IMR-90 (cell line): ENCODE measurements around the gene OSBPL2. TPM values are rescaled to one million over a fixed set of nuclear protein-coding genes. Genes with fewer than 3 reads are reported as not detected.

ENCODE experiments used
- ATAC-seq: fragments of 200-7000 bp; cut with Tn5 transposase; 2 replicates; pipeline ENCODE4 v1.9.1; 2020; ENCODE audit warnings: low read depth, mild to moderate bottlenecking, moderate library complexity
- BruUV-seq: library from RNA; stranded (reverse); fragments of 400-500 nt; replicated peaks from 2 replicates; lab custom pipeline; 2021; lab: Mats Ljungman, UMichigan
- CTCF ChIA-PET: fragments of 300-600 bp; formaldehyde crosslinking; extraction: SDS; loops from one replicate; lab custom pipeline; 2021; ENCODE audit warnings: antibody characterized with exemption; lab: Yijun Ruan, JAX
- POLR2A ChIA-PET: fragments of 300-600 bp; sonication (Branson Sonifier 250); formaldehyde crosslinking; loops from one replicate; lab custom pipeline; 2022; ENCODE audit warnings: antibody characterized with exemption; ENCODE audit not compliant: unreplicated experiment; lab: Charles Lee
- DNase-seq: peaks from one replicate; pipeline ENCODE4 v3.0.0; 2013
- H2AFZ ChIP-seq: replicated peaks from 2 replicates; pipeline ENCODE3; 2013; ENCODE audit warnings: low read length, mild to moderate bottlenecking; ENCODE audit not compliant: poor library complexity
- H2AK5ac ChIP-seq: 2 replicates; pipeline ENCODE4 v1.6.1; 2013; ENCODE audit warnings: low read depth, low read length, inconsistent platforms
- H2AK9ac ChIP-seq: replicated peaks from 2 replicates; pipeline ENCODE3; 2013; ENCODE audit warnings: mild to moderate bottlenecking, low read depth, low read length, moderate library complexity; ENCODE audit not compliant: poor library complexity
- H2BK120ac ChIP-seq: 2 replicates; pipeline ENCODE4 v1.6.1; 2013; ENCODE audit warnings: low read depth, low read length, inconsistent platforms
- H2BK15ac ChIP-seq: 3 replicates; pipeline ENCODE4 v1.6.1; 2013; ENCODE audit warnings: low read depth, low read length, inconsistent platforms
- H2BK20ac ChIP-seq: 2 replicates; pipeline ENCODE4 v1.6.1; 2013; ENCODE audit warnings: low read depth, mild to moderate bottlenecking, inconsistent platforms, low read length, moderate library complexity
- H2BK5ac ChIP-seq: 2 replicates; pipeline ENCODE4 v1.6.1; 2013; ENCODE audit warnings: mild to moderate bottlenecking, low read depth, low read length, inconsistent platforms; ENCODE audit not compliant: poor library complexity, severe bottlenecking
- H3K14ac ChIP-seq: replicated peaks from 2 replicates; pipeline ENCODE4 v1.6.1; 2013; ENCODE audit warnings: low read depth, low read length, inconsistent platforms
- H3K18ac ChIP-seq: 2 replicates; pipeline ENCODE4 v1.6.1; 2013; ENCODE audit warnings: low read depth, low read length, control low read depth
- H3K23ac ChIP-seq: 2 replicates; pipeline ENCODE4 v1.6.1; 2013; ENCODE audit warnings: low read depth, low read length, inconsistent platforms
- H3K27ac ChIP-seq: 2 replicates; pipeline ENCODE4 v1.5.1; 2013; ENCODE audit warnings: mild to moderate bottlenecking, control low read depth, low read length; ENCODE audit not compliant: insufficient read depth
- H3K27me3 ChIP-seq: 2 replicates; pipeline ENCODE4 v1.6.1; 2013; ENCODE audit warnings: low read length; ENCODE audit not compliant: control insufficient read depth, insufficient read depth
- H3K36me3 ChIP-seq: 2 replicates; pipeline ENCODE4 v1.6.1; 2013; ENCODE audit warnings: low read length, mixed read lengths; ENCODE audit not compliant: control insufficient read depth, insufficient read depth
- H3K4ac ChIP-seq: 2 replicates; pipeline ENCODE4 v1.6.1; 2013; ENCODE audit warnings: low read depth, low read length, inconsistent platforms
- H3K4me1 ChIP-seq: 2 replicates; pipeline ENCODE4 v1.6.1; 2013; ENCODE audit warnings: low read length, mixed read lengths; ENCODE audit not compliant: control insufficient read depth, insufficient read depth
- H3K4me2 ChIP-seq: 2 replicates; pipeline ENCODE4 v1.6.1; 2013; ENCODE audit warnings: low read depth, mild to moderate bottlenecking, control low read depth, low read length, moderate library complexity
- H3K4me3 ChIP-seq: 2 replicates; pipeline ENCODE4 v1.5.1; 2013; ENCODE audit warnings: low read depth, mild to moderate bottlenecking, control low read depth, low read length, moderate library complexity; ENCODE audit not compliant: insufficient read depth
- H3K56ac ChIP-seq: 2 replicates; pipeline ENCODE4 v1.6.1; 2013; ENCODE audit warnings: low read length, inconsistent platforms; ENCODE audit not compliant: insufficient read depth; ENCODE audit errors: extremely low read depth
- H3K79me1 ChIP-seq, 2 experiments: 2 replicates each; pipeline ENCODE4 v1.6.1; 2013; ENCODE audit warnings: low read length in 2 of 2, inconsistent platforms in 1 of 2, low read depth in 1 of 2
- H3K9ac ChIP-seq: 2 replicates; pipeline ENCODE4 v1.6.1; 2013; ENCODE audit warnings: low read depth, low read length, control low read depth
- H3K9me1 ChIP-seq: 2 replicates; pipeline ENCODE4 v1.6.1; 2013; ENCODE audit warnings: low read length, inconsistent platforms; ENCODE audit not compliant: insufficient read depth
- H3K9me3 ChIP-seq: 2 replicates; pipeline ENCODE4 v1.6.1; 2013; ENCODE audit warnings: low read length; ENCODE audit not compliant: control insufficient read depth, insufficient read depth
- H4K20me1 ChIP-seq: 2 replicates; pipeline ENCODE4 v1.6.1; 2013; ENCODE audit warnings: low read length, inconsistent platforms; ENCODE audit not compliant: insufficient read depth
- H4K5ac ChIP-seq: 2 replicates; pipeline ENCODE4 v1.6.1; 2013; ENCODE audit warnings: mild to moderate bottlenecking, low read depth, low read length, control low read depth
- H4K8ac ChIP-seq, 2 experiments: 2 replicates each; pipeline ENCODE4 v1.6.1; 2013; ENCODE audit warnings: low read depth in 2 of 2, low read length in 2 of 2, control low read depth in 1 of 2, inconsistent platforms in 1 of 2
- H4K91ac ChIP-seq: 2 replicates; pipeline ENCODE4 v1.6.1; 2013; ENCODE audit warnings: low read depth, low read length, inconsistent platforms; ENCODE audit not compliant: insufficient read depth
- BHLHE40 ChIP-seq: fragments of 150-350 bp; IDR thresholded peaks from 2 replicates; pipeline ENCODE4 v1.6.1; 2016; ENCODE audit warnings: mild to moderate bottlenecking, low read depth, low read length
- CEBPB ChIP-seq: IDR thresholded peaks from 2 replicates; pipeline ENCODE4 v1.6.1; 2012; ENCODE audit warnings: low read depth, low read length, improper control_type of control experiment
- FOS ChIP-seq: fragments of 150-350 bp; IDR thresholded peaks from 2 replicates; pipeline ENCODE4 v1.6.1; 2016; ENCODE audit warnings: low read depth, low read length
- MAFK ChIP-seq: IDR thresholded peaks from 2 replicates; pipeline ENCODE4 v1.6.1; 2012; ENCODE audit warnings: low read depth, low read length, improper control_type of control experiment
- MAZ ChIP-seq: IDR thresholded peaks from 2 replicates; pipeline ENCODE4 v1.6.1; 2012; ENCODE audit warnings: low read depth, mild to moderate bottlenecking, low read length, improper control_type of control experiment, moderate library complexity, borderline replicate concordance
- MXI1 ChIP-seq: IDR thresholded peaks from 2 replicates; pipeline ENCODE4 v1.6.1; 2012; ENCODE audit warnings: low read depth, mild to moderate bottlenecking, low read length, moderate library complexity, borderline replicate concordance
- POLR2A ChIP-seq: IDR thresholded peaks from 2 replicates; pipeline ENCODE4 v1.6.1; 2012; ENCODE audit warnings: mild to moderate bottlenecking, low read depth, low read length
- RAD21 ChIP-seq: IDR thresholded peaks from 2 replicates; pipeline ENCODE4 v1.6.1; 2012; ENCODE audit warnings: low read length, improper control_type of control experiment
- RCOR1 ChIP-seq: IDR thresholded peaks from 2 replicates; pipeline ENCODE4 v1.6.1; 2012; ENCODE audit warnings: mild to moderate bottlenecking, low read length, improper control_type of control experiment; ENCODE audit not compliant: insufficient replicate concordance
- RFX5 ChIP-seq: IDR thresholded peaks from 2 replicates; pipeline ENCODE4 v1.8.0; 2012; ENCODE audit warnings: low read depth, mild to moderate bottlenecking, low read length, moderate library complexity
- SMC3 ChIP-seq: fragments of 150-350 bp; IDR thresholded peaks from 2 replicates; pipeline ENCODE4 v1.6.1; 2016; ENCODE audit warnings: low read depth, mild to moderate bottlenecking, antibody characterized with exemption, low read length, moderate library complexity
- WGBS, 2 experiments: methylation state at CpG; one replicate each; pipeline versions ENCODE4 v1.1.5 to v1.1.7; 2013; ENCODE audit warnings: missing lambda C conversion rate in 2 of 2; ENCODE audit not compliant: insufficient read length in 1 of 2; ENCODE audit errors: extremely low coverage in 2 of 2; 5-methylcytosine and 5-hydroxymethylcytosine counted together
- dilution Hi-C: fragments of 300-500 bp; cut with HindIII; formaldehyde crosslinking; loops from one replicate; pipeline ENCODE4 v1.14.3; 2018; ENCODE audit warnings: low sequenced_read_pairs; ENCODE audit not compliant: unreplicated experiment
- in situ Hi-C: fragments of 300-500 bp; cut with MboI; formaldehyde crosslinking; loops from 3 replicates; pipeline ENCODE4 v1.14.3; 2019; ENCODE audit warnings: low sequenced_read_pairs, inconsistent platforms, mixed read lengths
- intact Hi-C: fragments of 100-400 bp; cut with micrococcal nuclease; formaldehyde crosslinking; loops from 2 replicates; pipeline ENCODE4 v1.10.0; 2022
- polyA plus RNA-seq, 3 experiments: library from polyadenylated mRNA; depleted of rRNA; stranded (reverse); fragments of >200 nt; gene quantifications; 2 replicates each; pipeline ENCODE4 v1.2.3, GENCODE V29; 2012; ENCODE audit warnings: low replicate concordance in 1 of 3
- total RNA-seq: library from RNA; depleted of rRNA; stranded (reverse); fragments of >200 nt; gene quantifications from 2 replicates; pipeline ENCODE4 v1.2.3, GENCODE V29; 2012
- TF ChIP-seq, protein P1 (sequence below): conservative IDR thresholded peaks from 2 replicates; pipeline ENCODE4 v1.5.1; 2012; ENCODE audit warnings: mild to moderate bottlenecking, low read depth, low read length, improper control_type of control experiment
- TF ChIP-seq, protein P2 (sequence below): fragments of 150-350 bp; IDR thresholded peaks from 2 replicates; pipeline ENCODE4 v1.6.1; 2016; ENCODE audit warnings: low read depth, mild to moderate bottlenecking, low read length, moderate library complexity, borderline replicate concordance

The OSBPL2 gene
- total and polyA plus RNA-seq, 2 of the 4 experiments (the other 2 are of a cell fraction): 19.3 to 27.6 TPM

DNA sequence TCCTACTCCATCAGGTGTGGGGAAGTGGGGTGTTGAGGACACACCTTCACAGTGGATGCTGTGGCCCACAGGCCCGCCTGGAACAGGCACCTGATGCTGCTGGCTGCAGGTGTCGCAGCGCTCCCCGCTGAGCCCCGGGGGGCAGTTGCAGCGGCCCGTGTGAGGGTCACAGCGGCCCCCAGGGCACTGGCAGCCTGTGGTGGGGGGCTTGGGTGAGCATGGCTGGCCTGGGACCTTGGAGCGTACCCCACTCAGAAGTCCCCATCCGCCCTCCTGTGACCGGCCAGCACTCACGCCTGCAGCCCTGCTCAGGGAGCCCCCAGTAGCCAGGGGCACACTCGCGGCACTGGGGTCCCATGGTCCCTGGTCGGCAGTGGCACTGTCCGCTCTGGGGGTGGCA is 83.7 kb downstream of the OSBPL2 start:
- ATAC-seq: no peak
- H2AFZ ChIP-seq: no peak overlapping the region
- no peak overlapping the region for H2BK5ac ChIP-seq
- no peaks in the 10 kb centered on the region for H3K79me1 ChIP-seq
- intact Hi-C loops: no loop called here
- DNase-seq: no peak
- no peaks in the 10 kb centered on the region for H3K9me3 ChIP-seq
- H2BK20ac ChIP-seq: no peak overlapping the region
- no peak overlapping the region for H4K91ac ChIP-seq
- no peaks in the 10 kb centered on the region for H3K4me1 ChIP-seq
- H2BK120ac ChIP-seq: no peak overlapping the region
- H2AK9ac ChIP-seq: no peak overlapping the region
- TF ChIP-seq FOS: no peak
- no peak for TF ChIP-seq MAZ
- no peak for TF ChIP-seq RAD21
- TF ChIP-seq, protein P1, sequence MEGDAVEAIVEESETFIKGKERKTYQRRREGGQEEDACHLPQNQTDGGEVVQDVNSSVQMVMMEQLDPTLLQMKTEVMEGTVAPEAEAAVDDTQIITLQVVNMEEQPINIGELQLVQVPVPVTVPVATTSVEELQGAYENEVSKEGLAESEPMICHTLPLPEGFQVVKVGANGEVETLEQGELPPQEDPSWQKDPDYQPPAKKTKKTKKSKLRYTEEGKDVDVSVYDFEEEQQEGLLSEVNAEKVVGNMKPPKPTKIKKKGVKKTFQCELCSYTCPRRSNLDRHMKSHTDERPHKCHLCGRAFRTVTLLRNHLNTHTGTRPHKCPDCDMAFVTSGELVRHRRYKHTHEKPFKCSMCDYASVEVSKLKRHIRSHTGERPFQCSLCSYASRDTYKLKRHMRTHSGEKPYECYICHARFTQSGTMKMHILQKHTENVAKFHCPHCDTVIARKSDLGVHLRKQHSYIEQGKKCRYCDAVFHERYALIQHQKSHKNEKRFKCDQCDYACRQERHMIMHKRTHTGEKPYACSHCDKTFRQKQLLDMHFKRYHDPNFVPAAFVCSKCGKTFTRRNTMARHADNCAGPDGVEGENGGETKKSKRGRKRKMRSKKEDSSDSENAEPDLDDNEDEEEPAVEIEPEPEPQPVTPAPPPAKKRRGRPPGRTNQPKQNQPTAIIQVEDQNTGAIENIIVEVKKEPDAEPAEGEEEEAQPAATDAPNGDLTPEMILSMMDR: no peak
- no peak for TF ChIP-seq BHLHE40
- no peak for TF ChIP-seq MAFK
- no peak for TF ChIP-seq SMC3
- no peak for TF ChIP-seq MXI1
- TF ChIP-seq POLR2A: no peak
- TF ChIP-seq RCOR1: no peak
- TF ChIP-seq, protein P2, sequence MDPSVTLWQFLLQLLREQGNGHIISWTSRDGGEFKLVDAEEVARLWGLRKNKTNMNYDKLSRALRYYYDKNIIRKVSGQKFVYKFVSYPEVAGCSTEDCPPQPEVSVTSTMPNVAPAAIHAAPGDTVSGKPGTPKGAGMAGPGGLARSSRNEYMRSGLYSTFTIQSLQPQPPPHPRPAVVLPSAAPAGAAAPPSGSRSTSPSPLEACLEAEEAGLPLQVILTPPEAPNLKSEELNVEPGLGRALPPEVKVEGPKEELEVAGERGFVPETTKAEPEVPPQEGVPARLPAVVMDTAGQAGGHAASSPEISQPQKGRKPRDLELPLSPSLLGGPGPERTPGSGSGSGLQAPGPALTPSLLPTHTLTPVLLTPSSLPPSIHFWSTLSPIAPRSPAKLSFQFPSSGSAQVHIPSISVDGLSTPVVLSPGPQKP: no peak
- no peak for TF ChIP-seq CEBPB
- no peak for TF ChIP-seq RFX5
- H4K5ac ChIP-seq: no peak overlapping the region
- H3K9ac ChIP-seq: no peak overlapping the region
- no peak overlapping the region for H3K14ac ChIP-seq
- H3K18ac ChIP-seq: no peak overlapping the region
- dilution Hi-C loops: no loop called here
- 96% methylated on average over 9 of the region's 16 CpGs; no CpG with 5 or more reads in 1 of the 2 experiments for WGBS, 2 experiments
- no TSS peak for BruUV-seq
- no peaks in the 10 kb centered on the region for H3K27me3 ChIP-seq
- no peak overlapping the region for H2AK5ac ChIP-seq
- POLR2A ChIA-PET: no interaction called here
- H3K23ac ChIP-seq: no peak overlapping the region
- H3K56ac ChIP-seq: no peak overlapping the region
- CTCF ChIA-PET: no interaction called here
- H2BK15ac ChIP-seq: no peak overlapping the region
- H3K4me3 ChIP-seq: no peak overlapping the region
- in situ Hi-C loops: no loop called here
- no peak overlapping the region for H3K4ac ChIP-seq
- no peak overlapping the region for H4K8ac ChIP-seq
- H3K27ac ChIP-seq: no peak overlapping the region
- no peaks in the 10 kb centered on the region for H4K20me1 ChIP-seq
- H3K36me3 ChIP-seq: peaks cover 43% of the 10 kb centered on the region
- no peak overlapping the region for H3K4me2 ChIP-seq
- no peaks in the 10 kb centered on the region for H3K9me1 ChIP-seq
